GM13976 (cell line): Measurements from ENCODE around the gene TUFM.

Source experiments
- DNase-seq: peaks from one replicate; pipeline ENCODE4 v3.0.0; 2012; ENCODE audit warnings: low spot score
- in situ Hi-C: fragments of 300-500 bp; cut with MboI; formaldehyde crosslinking; loops from one replicate; pipeline ENCODE4 v1.12.0; 2022; ENCODE audit warnings: low sequenced_read_pairs, mixed read lengths, inconsistent platforms; ENCODE audit not compliant: unreplicated experiment
- TF ChIP-seq, protein P1 (sequence below): IDR thresholded peaks from 2 replicates; pipeline ENCODE4 v1.5.1; 2012; ENCODE audit warnings: borderline replicate concordance, mild to moderate bottlenecking; ENCODE audit not compliant: insufficient read depth; ENCODE audit errors: extremely low read depth, missing control alignments, control extremely low read depth

TUFM gene

DNA sequence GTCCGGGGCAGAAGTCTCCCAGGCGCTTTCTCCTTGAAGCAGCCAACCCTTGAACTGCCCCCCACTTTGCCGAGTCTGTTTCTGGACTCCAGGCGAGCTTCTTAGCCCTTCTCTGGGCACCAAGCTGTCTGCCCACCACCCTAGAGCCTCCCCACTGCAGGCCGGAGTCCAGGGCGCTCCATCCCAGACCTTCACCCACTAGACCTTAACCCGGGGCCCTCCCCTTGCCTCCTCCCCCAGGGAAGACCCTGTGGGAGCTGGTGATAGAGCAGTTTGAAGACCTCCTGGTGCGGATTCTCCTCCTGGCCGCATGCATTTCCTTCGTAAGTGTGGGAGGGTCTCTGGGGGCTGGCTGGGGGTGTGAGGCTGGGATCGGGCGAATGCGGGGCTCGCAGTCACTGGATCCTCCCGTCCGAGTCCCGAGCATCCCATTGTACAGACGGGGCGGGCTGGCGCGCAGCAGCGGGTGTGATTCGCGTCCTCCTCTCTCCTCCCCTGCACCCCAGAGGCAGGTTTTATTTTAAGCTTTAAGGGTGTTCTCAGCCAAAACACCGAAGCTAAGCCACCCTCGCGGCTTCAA, 33.2 kb upstream of the TUFM start:
- TF ChIP-seq, protein P1, sequence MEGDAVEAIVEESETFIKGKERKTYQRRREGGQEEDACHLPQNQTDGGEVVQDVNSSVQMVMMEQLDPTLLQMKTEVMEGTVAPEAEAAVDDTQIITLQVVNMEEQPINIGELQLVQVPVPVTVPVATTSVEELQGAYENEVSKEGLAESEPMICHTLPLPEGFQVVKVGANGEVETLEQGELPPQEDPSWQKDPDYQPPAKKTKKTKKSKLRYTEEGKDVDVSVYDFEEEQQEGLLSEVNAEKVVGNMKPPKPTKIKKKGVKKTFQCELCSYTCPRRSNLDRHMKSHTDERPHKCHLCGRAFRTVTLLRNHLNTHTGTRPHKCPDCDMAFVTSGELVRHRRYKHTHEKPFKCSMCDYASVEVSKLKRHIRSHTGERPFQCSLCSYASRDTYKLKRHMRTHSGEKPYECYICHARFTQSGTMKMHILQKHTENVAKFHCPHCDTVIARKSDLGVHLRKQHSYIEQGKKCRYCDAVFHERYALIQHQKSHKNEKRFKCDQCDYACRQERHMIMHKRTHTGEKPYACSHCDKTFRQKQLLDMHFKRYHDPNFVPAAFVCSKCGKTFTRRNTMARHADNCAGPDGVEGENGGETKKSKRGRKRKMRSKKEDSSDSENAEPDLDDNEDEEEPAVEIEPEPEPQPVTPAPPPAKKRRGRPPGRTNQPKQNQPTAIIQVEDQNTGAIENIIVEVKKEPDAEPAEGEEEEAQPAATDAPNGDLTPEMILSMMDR: no peak
- DNase-seq: no peak
- in situ Hi-C loops: loop anchor here (10.0 kb wide), 1 partner anchor 65 kb away; no protein-coding TSS in a partner anchor

DNA sequence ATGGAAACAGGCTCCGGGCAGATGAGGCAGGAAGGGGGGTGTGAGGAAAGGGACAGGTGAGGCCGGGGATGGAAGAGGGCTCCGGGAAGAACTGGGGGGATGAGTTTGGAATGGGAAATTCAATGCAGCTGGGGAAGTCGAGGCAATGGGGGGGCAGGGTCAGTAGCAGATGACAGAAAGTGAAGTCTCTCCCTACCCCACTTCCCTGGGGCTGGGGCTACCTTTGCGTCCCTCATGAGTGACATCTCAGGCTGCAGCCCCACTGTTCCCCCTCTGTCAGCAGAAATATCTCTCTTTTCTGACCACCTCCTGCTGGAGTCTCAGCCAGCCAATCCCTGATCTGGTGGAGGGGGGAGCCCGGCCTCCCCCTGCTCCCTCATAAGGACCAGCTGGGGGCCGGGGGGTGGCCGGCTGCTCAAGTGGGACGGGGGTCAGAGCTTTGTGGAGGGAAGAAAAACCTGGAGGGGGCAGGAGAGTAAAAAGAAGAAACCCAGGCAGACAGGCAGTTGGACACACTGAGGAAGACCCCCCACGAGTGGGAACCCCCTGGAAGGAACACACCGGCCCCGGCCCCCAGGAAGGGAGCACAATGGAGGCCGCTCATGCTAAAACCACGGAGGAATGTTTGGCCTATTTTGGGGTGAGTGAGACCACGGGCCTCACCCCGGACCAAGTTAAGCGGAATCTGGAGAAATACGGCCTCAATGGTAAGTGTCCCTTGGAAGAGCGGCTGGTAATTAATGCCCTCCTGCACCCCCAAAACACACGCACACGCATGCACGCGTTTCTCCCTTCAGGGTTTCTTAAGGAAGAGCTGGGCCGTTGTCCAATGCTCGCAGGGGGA, 32.2 kb upstream of the TUFM start, which contains the start of gene ATP2A1:
ATP2A1 (plus strand) TSS at position 406 of the 844 bp plus-strand sequence; CDS start at position 590, 184 bp downstream.
- in situ Hi-C loops: loop anchor here (10.0 kb wide), 1 partner anchor 66 kb away; no protein-coding TSS in a partner anchor
- no peak for DNase-seq
- TF ChIP-seq, protein P1: no peak

DNA sequence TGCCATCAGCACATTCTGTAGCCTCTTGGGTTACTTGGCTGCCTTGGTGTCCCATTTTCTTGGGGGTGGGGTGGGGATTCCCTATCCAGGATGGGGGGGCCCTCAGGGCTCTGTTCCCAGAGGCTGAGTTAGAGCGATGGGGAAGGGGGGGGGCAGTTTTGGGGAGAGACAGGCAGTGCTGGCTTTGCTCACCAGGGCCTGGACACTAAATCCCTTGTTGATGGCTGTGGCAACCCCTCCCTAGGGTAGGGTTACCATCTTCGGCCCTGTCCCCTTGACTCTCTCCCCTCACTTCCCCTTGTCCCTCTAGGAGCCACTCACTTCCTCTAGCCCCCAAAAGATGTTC, 31.5 kb upstream of the TUFM start:
- no peak for DNase-seq
- in situ Hi-C loops: loop anchor here (10.0 kb wide), 1 partner anchor 67 kb away; no protein-coding TSS in a partner anchor
- TF ChIP-seq, protein P1: no peak

DNA sequence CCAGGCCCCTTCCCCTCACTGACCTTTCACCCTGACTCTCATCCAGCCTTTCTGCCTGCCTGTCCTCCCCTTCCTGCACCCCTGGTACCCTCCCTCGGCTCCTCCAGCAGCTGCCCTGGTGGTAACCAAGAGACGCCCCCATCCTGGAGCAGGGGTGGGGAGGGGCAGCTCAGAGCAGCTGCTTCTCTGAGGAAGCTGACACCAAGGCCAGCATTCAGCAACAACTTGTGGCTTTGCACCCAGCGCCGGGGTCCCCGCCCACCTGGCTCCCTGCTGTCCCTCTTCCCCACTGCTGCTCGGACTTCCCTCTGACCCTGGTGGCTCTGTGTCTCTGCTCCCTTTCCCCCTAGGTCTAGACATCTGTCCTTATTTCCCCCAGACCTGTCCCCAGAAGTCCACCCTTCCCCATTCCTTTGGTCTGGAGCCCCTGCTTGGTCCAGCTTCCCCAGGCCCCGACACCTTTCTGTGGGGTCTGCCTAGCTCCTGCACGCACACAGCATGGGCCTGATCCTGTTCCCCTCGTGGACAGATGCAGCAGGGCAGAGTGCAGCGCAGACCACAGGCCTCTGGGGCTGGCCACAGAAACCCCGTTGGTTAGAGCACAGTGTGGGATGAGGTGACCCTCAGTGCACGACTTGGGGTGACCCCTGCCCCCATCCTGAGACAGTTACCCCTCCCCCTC, 31.0 kb upstream of the TUFM start:
- no peak for DNase-seq
- TF ChIP-seq, protein P1: no peak
- in situ Hi-C loops: loop anchor here (10.0 kb wide), 1 partner anchor 68 kb away; no protein-coding TSS in a partner anchor

DNA sequence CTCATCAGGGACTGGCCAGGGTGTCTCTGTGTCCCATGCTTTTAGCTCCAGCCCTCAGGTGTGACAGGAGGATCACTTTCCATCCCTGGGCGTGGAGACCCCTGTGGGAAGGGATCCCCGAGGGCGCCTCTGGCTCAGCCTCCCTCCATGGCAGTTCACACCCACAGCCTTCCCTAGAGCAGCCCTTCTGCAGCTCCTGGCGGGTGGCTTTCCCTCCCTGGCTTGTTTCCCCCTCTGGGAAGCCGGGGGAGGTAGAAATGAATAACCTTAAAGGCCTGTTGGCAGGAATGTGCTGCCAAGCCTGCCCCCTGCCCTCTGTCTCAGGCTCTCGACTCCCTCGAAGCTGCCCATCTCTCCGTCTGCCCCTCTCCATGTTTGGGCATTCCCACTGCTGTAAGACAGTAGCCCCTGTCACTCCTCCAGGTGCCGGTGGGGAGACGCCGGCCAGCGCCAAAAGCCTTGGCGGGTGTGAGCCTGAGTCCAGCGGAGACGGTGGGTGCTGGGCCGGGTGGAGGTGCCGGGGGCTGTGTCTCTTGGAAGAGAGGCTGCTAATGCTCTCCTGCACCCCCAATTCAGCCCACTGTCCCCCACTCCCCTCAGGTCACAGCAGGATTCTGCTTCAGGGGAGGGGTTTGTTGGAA, 30.0 kb upstream of the TUFM start:
- in situ Hi-C loops: loop anchor here (10.0 kb wide), 1 partner anchor 69 kb away; no protein-coding TSS in a partner anchor

More for the DNA sequence above, 30.0 kb upstream of the TUFM start:
- DNase-seq: no peak
- TF ChIP-seq, protein P1: no peak
